ENCODE results near the gene ZNF41. TPM values are rescaled to one million over a fixed set of nuclear protein-coding genes. Genes with fewer than 3 reads are reported as not detected.
A peak's percentile ranks its signal among the peaks of the same experiment; 100 is the strongest.

ZNF41 gene
- total and polyA plus RNA-seq, 4 donors, result 1.9 to 5.0 (median 2.5) TPM

DNA sequence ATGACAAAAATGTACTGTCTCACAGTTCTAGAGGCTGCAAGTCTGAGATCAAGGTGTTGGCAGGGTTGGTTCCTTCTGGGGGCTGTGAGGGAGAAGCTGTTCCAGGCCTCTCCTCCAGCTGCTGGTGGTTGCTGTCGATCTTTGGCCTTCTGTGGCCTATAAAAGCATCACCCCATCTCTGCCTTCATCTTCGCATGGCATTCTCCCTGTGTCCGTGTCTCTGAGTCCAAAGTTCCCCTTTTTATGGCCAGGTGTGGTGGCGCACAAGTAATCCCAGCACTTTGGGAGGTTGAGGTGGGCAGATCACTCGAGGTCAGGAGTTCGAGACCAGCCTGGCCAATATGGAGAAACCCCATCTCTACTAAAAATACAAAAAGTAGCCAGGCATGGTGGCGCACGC lies 46.5 kb upstream of the ZNF41 start:
- TF ChIP-seq, protein P1, sequence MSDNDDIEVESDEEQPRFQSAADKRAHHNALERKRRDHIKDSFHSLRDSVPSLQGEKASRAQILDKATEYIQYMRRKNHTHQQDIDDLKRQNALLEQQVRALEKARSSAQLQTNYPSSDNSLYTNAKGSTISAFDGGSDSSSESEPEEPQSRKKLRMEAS (IDR thresholded peaks at IDR 0.05), result no peak
- TF ChIP-seq REST (IDR thresholded peaks at IDR 0.05) (no peak), RXRA (IDR thresholded peaks at IDR 0.05) (no peak)
- 91% methylated on average over 8 of the region's 8 CpGs for WGBS
- DNase-seq (ENCODE audit: low spot score), result no peak

GRCh38 chrX:47523713-47524166 lies 40.7 kb upstream of the ZNF41 start:
- peak overlapping the region in 2 of 3 donors; percentile 42 to 54 for H3K4me3 ChIP-seq (ENCODE audit: low read depth in 1 of 3, low read length in 3 of 3)
- 5% methylated on average over 34 of the region's 34 CpGs for WGBS
- no peak for TF ChIP-seq JUND (IDR thresholded peaks at IDR 0.05)
- H3K27me3 ChIP-seq (ENCODE audit: control insufficient read depth in 4 of 4, insufficient read depth in 4 of 4, low read length in 3 of 4), result no peaks in the 10 kb centered on the region
- H3K9ac ChIP-seq (ENCODE audit: low read depth in 1 of 2, low read length in 2 of 2), result no peak overlapping the region
- no peaks in the 10 kb centered on the region for H3K36me3 ChIP-seq (ENCODE audit: control insufficient read depth in 4 of 4, insufficient read depth in 3 of 4, low read depth in 1 of 4, low read length in 3 of 4)
- DNase-seq (ENCODE audit: low spot score), result no peak
- H3K9me3 ChIP-seq (ENCODE audit: control insufficient read depth in 4 of 4, low read length in 3 of 4), result no peaks in the 10 kb centered on the region
- H3K4me1 ChIP-seq (ENCODE audit: control insufficient read depth in 4 of 4, insufficient read depth in 4 of 4, low read length in 3 of 4), result peaks cover 0 to 6% (median 3%) of the 10 kb centered on the region in 4 donors
- H3K27ac ChIP-seq (ENCODE audit: low read depth in 1 of 2, low read length in 2 of 2), result no peak overlapping the region

More for the DNA sequence above, 46.5 kb upstream of the ZNF41 start:
- Histone ChIP-seq H3K27ac (ENCODE audit: low read depth in 1 of 2, low read length in 2 of 2) (no peak overlapping the region), H3K4me1 (ENCODE audit: control insufficient read depth in 4 of 4, insufficient read depth in 4 of 4, low read length in 3 of 4) (no peaks in the 10 kb centered on the region), H3K27me3 (ENCODE audit: control insufficient read depth in 4 of 4, insufficient read depth in 4 of 4, low read length in 3 of 4) (no peaks in the 10 kb centered on the region), H3K9me3 (ENCODE audit: control insufficient read depth in 4 of 4, low read length in 3 of 4) (no peaks in the 10 kb centered on the region), H3K9ac (ENCODE audit: low read depth in 1 of 2, low read length in 2 of 2) (no peak overlapping the region), H3K36me3 (ENCODE audit: control insufficient read depth in 4 of 4, insufficient read depth in 3 of 4, low read depth in 1 of 4, low read length in 3 of 4) (no peaks in the 10 kb centered on the region), H3K4me3 (ENCODE audit: low read depth in 1 of 3, low read length in 3 of 3) (no peak overlapping the region)

GRCh38 chrX:47523297-47523696 lies 40.3 kb upstream of the ZNF41 start:
- H3K4me3 ChIP-seq (ENCODE audit: low read depth in 1 of 3, low read length in 3 of 3), result peak overlapping the region in 2 of 3 donors; percentile 42 to 54
- H3K27me3 ChIP-seq (ENCODE audit: control insufficient read depth in 4 of 4, insufficient read depth in 4 of 4, low read length in 3 of 4), result no peaks in the 10 kb centered on the region
- peaks cover 0 to 6% (median 3%) of the 10 kb centered on the region in 4 donors for H3K4me1 ChIP-seq (ENCODE audit: control insufficient read depth in 4 of 4, insufficient read depth in 4 of 4, low read length in 3 of 4)
- no peaks in the 10 kb centered on the region for H3K36me3 ChIP-seq (ENCODE audit: control insufficient read depth in 4 of 4, insufficient read depth in 3 of 4, low read depth in 1 of 4, low read length in 3 of 4)
- TF ChIP-seq FOXA1 (IDR thresholded peaks at IDR 0.05) (no peak), YY1 (IDR thresholded peaks at IDR 0.05) (no peak), GABPA (IDR thresholded peaks at IDR 0.05 in 1 of 2, conservative IDR thresholded peaks at IDR 0.05 in 1 of 2) (no peak), EGR1 (IDR thresholded peaks at IDR 0.05; ENCODE audit: low read depth in 2 of 2) (no peak), RAD21 (IDR thresholded peaks at IDR 0.05) (peak; percentile 74 to 87), HNF4G (IDR thresholded peaks at IDR 0.05) (no peak), HNF4A (conservative IDR thresholded peaks at IDR 0.05) (peak in 1 of 2 donors; percentile 43), RXRA (IDR thresholded peaks at IDR 0.05) (no peak), FOXA2 (IDR thresholded peaks at IDR 0.05) (no peak), CTCF (IDR thresholded peaks at IDR 0.05; ENCODE audit: low read depth, low read length, missing input control) (peak; percentile 70), REST (IDR thresholded peaks at IDR 0.05) (no peak)
- TF ChIP-seq, protein P2, sequence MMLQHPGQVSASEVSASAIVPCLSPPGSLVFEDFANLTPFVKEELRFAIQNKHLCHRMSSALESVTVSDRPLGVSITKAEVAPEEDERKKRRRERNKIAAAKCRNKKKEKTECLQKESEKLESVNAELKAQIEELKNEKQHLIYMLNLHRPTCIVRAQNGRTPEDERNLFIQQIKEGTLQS (IDR thresholded peaks at IDR 0.05), result no peak
- H3K27ac ChIP-seq (ENCODE audit: low read depth in 1 of 2, low read length in 2 of 2), result no peak overlapping the region
- DNase-seq (ENCODE audit: low spot score), result peak; percentile 87
- H3K9me3 ChIP-seq (ENCODE audit: control insufficient read depth in 4 of 4, low read length in 3 of 4), result no peaks in the 10 kb centered on the region
- WGBS, result 5% methylated on average over 33 of the region's 33 CpGs
- no peak overlapping the region for H3K9ac ChIP-seq (ENCODE audit: low read depth in 1 of 2, low read length in 2 of 2)
